GM12875 (cell line): ENCODE data around the gene HGS.
A peak's percentile ranks its signal among the peaks of the same experiment; 100 is the strongest.

Experiments
- H3K4me3 ChIP-seq: one replicate; pipeline ENCODE4 v1.5.1; 2011; ENCODE audit warnings: low read depth, low read length, control low read depth
- CTCF ChIP-seq: IDR thresholded peaks from 2 replicates; pipeline ENCODE4 v1.5.1; 2011; ENCODE audit warnings: low read depth, mild to moderate bottlenecking, control low read depth, inconsistent platforms, low read length, moderate library complexity, borderline replicate concordance; ENCODE audit not compliant: insufficient read depth

Gene HGS

DNA sequence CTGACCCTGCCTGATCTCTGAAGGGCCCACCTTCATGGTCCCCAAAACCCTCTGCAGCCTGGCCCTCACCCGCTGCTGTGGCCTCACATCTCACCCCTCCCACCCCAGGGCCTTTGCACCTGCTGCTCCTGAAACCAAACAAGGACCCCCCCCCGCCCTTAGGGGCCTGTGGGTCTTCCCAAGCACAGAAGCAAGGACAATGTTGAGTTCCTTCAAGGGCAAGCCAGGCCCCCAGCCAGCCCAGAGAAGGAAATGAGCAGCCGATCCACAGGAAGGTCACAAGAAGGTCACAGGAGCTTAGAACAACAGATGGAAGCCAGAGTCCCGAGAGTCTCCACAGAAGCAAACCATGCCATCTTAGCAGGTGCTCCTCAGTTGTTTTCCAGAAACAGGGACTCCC is 27.0 kb upstream of the HGS start:
- TF ChIP-seq CTCF = no peak
- no peak overlapping the region for H3K4me3 ChIP-seq

DNA sequence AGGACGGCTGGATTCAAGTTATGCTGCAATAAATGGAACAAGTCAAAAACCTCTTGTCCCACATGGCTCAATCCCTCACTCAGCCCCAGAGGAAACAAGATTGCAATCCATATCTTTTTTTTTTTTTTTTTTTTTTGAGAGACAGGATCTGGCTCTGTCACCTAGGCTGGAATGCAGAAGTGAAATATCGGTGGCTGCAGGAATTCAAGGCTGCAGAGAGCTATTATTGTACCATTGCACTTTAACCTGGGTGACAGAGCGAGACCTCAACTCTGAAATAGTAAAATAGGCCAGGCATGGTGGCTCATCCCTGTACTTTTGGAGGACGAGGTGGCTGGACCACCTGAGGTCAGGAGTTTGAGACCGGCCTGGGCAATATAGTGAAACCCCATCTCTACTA is 24.8 kb upstream of the HGS start:
- H3K4me3 ChIP-seq = no peak overlapping the region
- no peak for TF ChIP-seq CTCF

- no peak overlapping the region for H3K4me3 ChIP-seq
- TF ChIP-seq CTCF = no peak
Measured at GRCh38 chr17:81660441-81660840, 23.4 kb upstream of the HGS start.

- no peak overlapping the region for H3K4me3 ChIP-seq
- no peak for TF ChIP-seq CTCF
Measured at GRCh38 chr17:81662002-81662401, 21.8 kb upstream of the HGS start.

DNA sequence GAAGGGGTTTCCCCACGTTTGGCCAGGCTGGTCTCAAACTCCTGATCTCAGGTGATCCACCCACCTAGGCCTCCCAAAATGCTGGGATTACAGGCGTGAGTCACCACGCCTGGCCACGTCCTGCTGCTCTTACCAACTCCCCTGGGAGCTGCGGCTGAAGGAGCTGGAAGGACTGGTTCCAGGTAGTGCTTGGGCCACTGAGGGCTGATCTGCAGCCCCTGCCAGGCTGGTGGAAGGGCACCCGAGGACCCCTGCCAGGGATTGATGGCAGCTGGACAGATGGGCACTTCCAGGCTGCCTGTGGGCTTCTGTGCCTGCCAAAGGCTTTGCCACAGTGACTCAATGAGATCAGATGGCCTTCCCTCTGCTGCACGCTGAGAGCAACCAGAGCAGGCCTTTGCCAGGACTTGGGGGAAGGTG is 19.8 kb upstream of the HGS start:
- no peak for TF ChIP-seq CTCF
- H3K4me3 ChIP-seq = no peak overlapping the region

- no peak for TF ChIP-seq CTCF
- peak overlapping the region; percentile 100 for H3K4me3 ChIP-seq
Measured at GRCh38 chr17:81665205-81666091, 18.4 kb upstream of the HGS start.

DNA sequence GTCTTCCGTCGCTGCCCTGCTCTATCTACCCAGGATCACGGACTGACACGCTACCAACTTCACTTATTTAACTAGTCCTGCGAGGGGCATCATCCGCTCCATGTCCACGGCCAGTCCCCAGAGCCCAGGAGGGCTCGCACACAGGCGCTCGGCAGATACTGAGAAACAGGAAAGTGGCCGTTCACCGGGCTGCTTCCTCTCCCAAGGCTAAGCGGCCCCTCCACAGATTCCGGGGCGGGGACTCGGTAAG is 17.8 kb upstream of the HGS start:
- H3K4me3 ChIP-seq = peak overlapping the region; percentile 100

More for the DNA sequence above, 17.8 kb upstream of the HGS start:
- no peak for TF ChIP-seq CTCF
